ENCODE measurements around the gene ADAMTS14.
A peak's percentile ranks its signal among the peaks of the same experiment; 100 is the strongest.

The ADAMTS14 gene

DNA sequence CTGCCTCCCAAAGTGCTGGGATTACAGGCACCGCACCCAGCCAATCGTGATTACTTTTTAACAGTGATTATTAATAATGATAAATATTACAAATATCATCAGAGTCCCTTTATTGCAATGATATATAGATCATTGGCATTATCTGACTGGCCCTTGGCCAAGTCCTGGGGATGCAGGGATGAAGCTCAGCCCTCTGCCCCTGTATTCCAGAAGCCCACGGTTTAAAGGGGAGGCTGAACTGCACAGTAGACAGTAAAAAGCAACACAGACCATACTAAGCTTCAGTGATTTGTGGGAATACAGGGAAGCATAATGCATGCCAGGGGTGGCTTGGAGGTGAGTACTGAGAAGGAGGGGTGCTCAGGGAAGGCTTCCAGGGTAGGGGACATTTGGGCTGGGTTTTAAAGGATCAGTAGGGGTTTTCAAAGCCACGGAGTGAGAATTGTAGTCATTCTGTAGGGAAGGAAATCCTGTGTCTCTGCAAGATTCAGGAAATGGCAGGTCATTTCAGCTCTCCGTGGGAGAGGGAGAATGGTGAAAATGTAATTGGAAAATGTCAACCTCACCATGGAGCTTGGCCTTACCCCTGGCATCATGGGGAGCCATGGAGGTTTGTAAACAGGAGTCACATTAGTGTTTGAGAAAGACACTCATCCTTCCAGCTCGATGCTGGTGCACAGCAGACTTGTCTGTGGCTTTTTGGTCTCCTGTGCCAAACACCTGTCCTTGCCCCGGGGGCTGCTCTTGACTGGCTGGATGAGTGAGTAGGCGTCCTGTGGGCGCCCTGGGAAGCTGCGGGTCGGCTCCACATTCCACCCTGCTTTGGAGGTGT lies 8.8 kb downstream of the ADAMTS14 start:
- FAIRE-seq = no peak
- no peak for DNase-seq (ENCODE audit: insufficient read length, low spot score)
- TF ChIP-seq POLR2AphosphoS5 (IDR thresholded peaks at IDR 0.05; ENCODE audit: low read depth, low read length) (no peak), POU2F2 (IDR thresholded peaks at IDR 0.05; ENCODE audit: low read depth, low read length) (no peak), POLR2A (IDR thresholded peaks at IDR 0.05; ENCODE audit: low read depth, low read length) (no peak), TAF1 (IDR thresholded peaks at IDR 0.05; ENCODE audit: low read depth, low read length) (no peak), PAX5 (IDR thresholded peaks at IDR 0.05; ENCODE audit: insufficient read depth, low read length, severe bottlenecking) (no peak), SPI1 (IDR thresholded peaks at IDR 0.05; ENCODE audit: low read depth, low read length) (no peak)

- DNase-seq (ENCODE audit: insufficient read length, low spot score) (no peak), FAIRE-seq (no peak)
- TF ChIP-seq SPI1 (IDR thresholded peaks at IDR 0.05; ENCODE audit: low read depth, low read length) = no peak
- TF ChIP-seq PAX5 (IDR thresholded peaks at IDR 0.05; ENCODE audit: insufficient read depth, low read length, severe bottlenecking) = no peak
- no peak for TF ChIP-seq POU2F2 (IDR thresholded peaks at IDR 0.05; ENCODE audit: low read depth, low read length)
- no peak for TF ChIP-seq POLR2AphosphoS5 (IDR thresholded peaks at IDR 0.05; ENCODE audit: low read depth, low read length)
- TF ChIP-seq POLR2A (IDR thresholded peaks at IDR 0.05; ENCODE audit: low read depth, low read length) = no peak
- no peak for TF ChIP-seq TAF1 (IDR thresholded peaks at IDR 0.05; ENCODE audit: low read depth, low read length)
These were observed 9.4 kb downstream of the ADAMTS14 start for GRCh38 chr10:70681731-70682005.

DNA sequence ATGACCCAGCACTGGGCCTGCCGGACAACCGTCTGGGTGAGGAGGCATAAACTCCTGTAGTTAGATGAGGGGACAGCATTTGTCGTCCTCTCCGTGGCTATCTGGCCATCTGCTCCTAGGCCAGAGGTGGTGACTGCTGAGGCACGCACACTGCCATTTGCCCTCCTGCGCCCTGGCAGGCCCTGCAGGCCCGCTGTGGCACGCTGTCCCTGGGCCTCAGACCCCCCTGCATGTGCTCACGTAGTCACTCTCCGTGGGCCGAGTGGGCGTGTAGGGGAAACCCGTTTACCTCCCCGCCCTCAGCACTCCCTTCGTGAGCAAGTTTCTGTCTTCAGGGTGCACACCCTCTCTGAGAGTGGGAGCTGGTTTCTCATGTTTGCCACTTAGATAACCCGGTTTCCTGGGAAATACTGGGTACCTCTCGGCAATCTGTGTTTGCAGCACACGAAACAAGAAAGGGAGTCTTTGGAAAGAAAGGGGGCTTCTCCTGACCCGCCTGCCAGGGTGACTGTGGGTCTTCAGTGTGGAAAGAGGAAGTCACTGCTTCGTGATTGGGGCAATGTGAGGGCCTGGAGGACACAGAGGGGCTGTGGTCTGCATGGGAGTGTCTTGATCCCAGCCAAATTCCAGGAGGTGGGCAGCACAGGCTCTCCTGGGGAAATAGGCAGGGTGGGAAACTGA lies 10.8 kb downstream of the ADAMTS14 start:
- FAIRE-seq (peak; percentile 75), DNase-seq (ENCODE audit: insufficient read length, low spot score) (no peak)
- TF ChIP-seq POLR2A (IDR thresholded peaks at IDR 0.05; ENCODE audit: low read depth, low read length) (no peak), TAF1 (IDR thresholded peaks at IDR 0.05; ENCODE audit: low read depth, low read length) (no peak), POU2F2 (IDR thresholded peaks at IDR 0.05; ENCODE audit: low read depth, low read length) (no peak), SPI1 (IDR thresholded peaks at IDR 0.05; ENCODE audit: low read depth, low read length) (peak; percentile 81), POLR2AphosphoS5 (IDR thresholded peaks at IDR 0.05; ENCODE audit: low read depth, low read length) (no peak)

DNA sequence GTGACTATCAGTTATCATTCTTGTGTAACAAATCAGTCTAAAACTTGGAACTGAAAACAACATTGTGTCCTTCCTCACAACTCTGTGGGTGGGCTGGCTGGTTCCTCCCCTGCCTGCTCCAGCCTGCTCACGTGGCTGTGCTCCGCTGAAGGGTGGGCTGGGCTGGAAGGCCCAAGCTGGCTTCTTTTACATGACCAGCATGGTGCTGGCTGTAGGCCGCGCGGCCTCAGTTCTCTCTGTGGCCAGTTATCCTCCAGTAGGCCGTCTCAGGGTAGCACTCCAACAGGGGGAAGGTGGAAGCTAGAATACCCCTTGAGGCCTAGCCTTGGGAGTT lies 11.3 kb downstream of the ADAMTS14 start:
- no peak for TF ChIP-seq SPI1 (IDR thresholded peaks at IDR 0.05; ENCODE audit: low read depth, low read length)
- DNase-seq (ENCODE audit: insufficient read length, low spot score) = no peak
- peak; percentile 41 for FAIRE-seq

DNA sequence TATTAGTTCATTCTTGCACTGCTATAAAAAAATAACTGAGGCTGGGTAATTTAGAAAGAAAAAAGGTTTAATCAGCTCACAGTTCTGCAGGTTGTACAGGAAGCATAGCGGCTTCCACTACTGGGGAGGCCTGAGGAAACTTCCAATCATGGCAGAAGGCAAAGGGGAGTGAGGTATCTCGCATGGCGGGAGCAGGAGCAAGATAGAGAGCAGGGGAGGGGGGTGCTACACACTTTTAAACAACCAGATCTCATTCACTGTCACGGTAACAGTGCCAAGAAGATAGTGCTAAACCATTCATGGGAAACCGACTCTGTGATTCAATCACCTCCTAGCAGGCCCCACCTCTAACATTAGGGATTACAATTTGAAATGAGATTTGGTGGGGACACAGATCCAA lies 11.6 kb downstream of the ADAMTS14 start:
- TF ChIP-seq PAX5 (IDR thresholded peaks at IDR 0.05; ENCODE audit: insufficient read depth, low read length, severe bottlenecking) = no peak
- no peak for TF ChIP-seq POLR2AphosphoS5 (IDR thresholded peaks at IDR 0.05; ENCODE audit: low read depth, low read length)
- TF ChIP-seq SPI1 (IDR thresholded peaks at IDR 0.05; ENCODE audit: low read depth, low read length) = no peak
- TF ChIP-seq POU2F2 (IDR thresholded peaks at IDR 0.05; ENCODE audit: low read depth, low read length) = no peak
- TF ChIP-seq TAF1 (IDR thresholded peaks at IDR 0.05; ENCODE audit: low read depth, low read length) = no peak
- DNase-seq (ENCODE audit: insufficient read length, low spot score) (no peak), FAIRE-seq (no peak)

GRCh38 chr10:70684374-70684773 lies 12.1 kb downstream of the ADAMTS14 start:
- no peak for TF ChIP-seq TAF1 (IDR thresholded peaks at IDR 0.05; ENCODE audit: low read depth, low read length)
- TF ChIP-seq POLR2A (IDR thresholded peaks at IDR 0.05; ENCODE audit: low read depth, low read length) = no peak
- TF ChIP-seq POLR2AphosphoS5 (IDR thresholded peaks at IDR 0.05; ENCODE audit: low read depth, low read length) = no peak
- TF ChIP-seq PAX5 (IDR thresholded peaks at IDR 0.05; ENCODE audit: insufficient read depth, low read length, severe bottlenecking) = no peak
- TF ChIP-seq SPI1 (IDR thresholded peaks at IDR 0.05; ENCODE audit: low read depth, low read length) = no peak
- no peak for TF ChIP-seq POU2F2 (IDR thresholded peaks at IDR 0.05; ENCODE audit: low read depth, low read length)
- DNase-seq (ENCODE audit: insufficient read length, low spot score) (no peak), FAIRE-seq (no peak)

- no peak for TF ChIP-seq SPI1 (IDR thresholded peaks at IDR 0.05; ENCODE audit: low read depth, low read length)
- no peak for TF ChIP-seq POLR2A (IDR thresholded peaks at IDR 0.05; ENCODE audit: low read depth, low read length)
- TF ChIP-seq TAF1 (IDR thresholded peaks at IDR 0.05; ENCODE audit: low read depth, low read length) = no peak
- TF ChIP-seq POU2F2 (IDR thresholded peaks at IDR 0.05; ENCODE audit: low read depth, low read length) = no peak
- TF ChIP-seq PAX5 (IDR thresholded peaks at IDR 0.05; ENCODE audit: insufficient read depth, low read length, severe bottlenecking) = no peak
- FAIRE-seq = no peak
These were observed 12.6 kb downstream of the ADAMTS14 start for GRCh38 chr10:70684839-70685454.

GRCh38 chr10:70685455-70685911 lies 13.2 kb downstream of the ADAMTS14 start:
- no peak for TF ChIP-seq POU2F2 (IDR thresholded peaks at IDR 0.05; ENCODE audit: low read depth, low read length)
- no peak for TF ChIP-seq POLR2AphosphoS5 (IDR thresholded peaks at IDR 0.05; ENCODE audit: low read depth, low read length)
- no peak for TF ChIP-seq POLR2A (IDR thresholded peaks at IDR 0.05; ENCODE audit: low read depth, low read length)
- no peak for TF ChIP-seq PAX5 (IDR thresholded peaks at IDR 0.05; ENCODE audit: insufficient read depth, low read length, severe bottlenecking)
- TF ChIP-seq TAF1 (IDR thresholded peaks at IDR 0.05; ENCODE audit: low read depth, low read length) = no peak
- TF ChIP-seq SPI1 (IDR thresholded peaks at IDR 0.05; ENCODE audit: low read depth, low read length) = no peak
- no peak for DNase-seq (ENCODE audit: insufficient read length, low spot score)
- FAIRE-seq = no peak

More at GRCh38 chr10:70684839-70685454, 12.6 kb downstream of the ADAMTS14 start:
- DNase-seq (ENCODE audit: insufficient read length, low spot score) = no peak

- DNase-seq (ENCODE audit: insufficient read length, low spot score) (no peak), FAIRE-seq (no peak)
- TF ChIP-seq TAF1 (IDR thresholded peaks at IDR 0.05; ENCODE audit: low read depth, low read length) (no peak), SPI1 (IDR thresholded peaks at IDR 0.05; ENCODE audit: low read depth, low read length) (no peak), POLR2AphosphoS5 (IDR thresholded peaks at IDR 0.05; ENCODE audit: low read depth, low read length) (no peak), PAX5 (IDR thresholded peaks at IDR 0.05; ENCODE audit: insufficient read depth, low read length, severe bottlenecking) (no peak), POLR2A (IDR thresholded peaks at IDR 0.05; ENCODE audit: low read depth, low read length) (no peak), POU2F2 (IDR thresholded peaks at IDR 0.05; ENCODE audit: low read depth, low read length) (no peak)
These were observed 16.5 kb downstream of the ADAMTS14 start for GRCh38 chr10:70688828-70689227.

All from GM12891 (cell line).